K562 (cell line): Measurements from ENCODE around the gene CHST14. TPM values are rescaled to one million over a fixed set of nuclear protein-coding genes. Genes with fewer than 3 reads are reported as not detected.

Experiments used
- EP300 ChIP-seq: IDR thresholded peaks from 2 replicates; pipeline ENCODE4 v1.6.1; 2012; ENCODE audit warnings: low read length, improper control_type of control experiment
- RB1 ChIP-seq: fragments of 450-650 bp; IDR thresholded peaks from 2 replicates; pipeline ENCODE4 v1.6.1; 2017; ENCODE audit warnings: low read depth, mild to moderate bottlenecking
- RBM15 ChIP-seq: fragments of 200-400 bp; formaldehyde crosslinking; IDR thresholded peaks from 2 replicates; pipeline ENCODE4 v1.6.1; 2018; ENCODE audit warnings: mild to moderate bottlenecking, low read length, moderate library complexity; ENCODE audit not compliant: insufficient read depth
- SIN3B ChIP-seq: fragments of 450-650 bp; IDR thresholded peaks from 2 replicates; pipeline ENCODE4 v1.6.1; 2017; ENCODE audit warnings: low read depth, mild to moderate bottlenecking, moderate library complexity
- TAF7 ChIP-seq: fragments of 450-650 bp; IDR thresholded peaks from 2 replicates; pipeline ENCODE4 v1.6.1; 2016; ENCODE audit warnings: missing genetic modification characterization, missing compliant biosample characterization
- ZFP30 ChIP-seq: fragments of 250-450 bp; sonication (Bioruptor Pico); IDR thresholded peaks from 2 replicates; pipeline ENCODE4 v1.8.0; 2022; ENCODE audit warnings: moderate library complexity, mild to moderate bottlenecking, inconsistent platforms, borderline replicate concordance
- ZFX ChIP-seq: sonication (generic); formaldehyde crosslinking; IDR thresholded peaks from 2 replicates; pipeline ENCODE4 v1.8.0; 2022; ENCODE audit warnings: mild to moderate bottlenecking, missing genetic modification reagents, moderate library complexity
- ZNF589 ChIP-seq: fragments of 200-800 bp; sonication (Bioruptor generic); IDR thresholded peaks from 2 replicates; pipeline ENCODE4 v1.6.1; 2016; ENCODE audit warnings: low read depth, missing genetic modification characterization, missing compliant biosample characterization
- polyA plus RNA-seq, 8 experiments: library from polyadenylated mRNA; depleted of rRNA in 4 of 8; stranded (reverse) in 5 of 8; unstranded in 3 of 8; fragments of >200 nt; fragmentation: Nextera tagmentation in 2 of 8; fragmentation: Illumina TruSeq in 1 of 8; extraction: Ambion mirVana in 2 of 8; extraction: Trizol in 1 of 8; gene quantifications; 2 replicates each; pipeline versions ENCODE4 v1.2.1 to v1.2.3, GENCODE V29; 2011 to 2014; ENCODE audit warnings: inconsistent platforms in 1 of 8, missing spikeins in 1 of 8
- total RNA-seq, 7 experiments: library from RNA; depleted of rRNA in 6 of 7; stranded (reverse); fragments of >200 nt in 6 of 7; fragmentation: Illumina TruSeq in 2 of 7; extraction: Trizol in 2 of 7; gene quantifications; 2 replicates each; pipeline versions ENCODE4 v1.2.1 to v1.2.3, GENCODE V29; 2011 to 2021; ENCODE audit warnings: low replicate concordance in 1 of 7
- TF ChIP-seq, protein P1 (sequence below): fragments of 450-650 bp; IDR thresholded peaks from 2 replicates; pipeline ENCODE4 v1.6.1; 2017; ENCODE audit warnings: antibody characterized with exemption, mild to moderate bottlenecking
- TF ChIP-seq, protein P2 (sequence below): sonication (generic); formaldehyde crosslinking; IDR thresholded peaks from 2 replicates; pipeline ENCODE4 v1.4.0; 2020; ENCODE audit warnings: mild to moderate bottlenecking, missing genetic modification reagents
- TF ChIP-seq, protein P3 (sequence below), 2 experiments: IDR thresholded peaks; 2 replicates each; pipeline ENCODE4 v1.6.1; 2011; ENCODE audit warnings: borderline replicate concordance in 1 of 2, control low read depth in 1 of 2, low read depth in 1 of 2, low read length in 1 of 2, mild to moderate bottlenecking in 1 of 2, mixed read lengths in 1 of 2, moderate library complexity in 1 of 2; ENCODE audit not compliant: insufficient read depth in 1 of 2, insufficient read length in 1 of 2, poor library complexity in 1 of 2, severe bottlenecking in 1 of 2; ENCODE audit errors: extremely low read depth in 1 of 2
- TF ChIP-seq, protein P4 (sequence below): fragments of 200-800 bp; sonication (Bioruptor generic); IDR thresholded peaks from 2 replicates; pipeline ENCODE4 v1.6.1; 2017; ENCODE audit warnings: missing genetic modification characterization, missing compliant biosample characterization
- TF ChIP-seq, protein P5 (sequence below): fragments of 250-450 bp; sonication (Bioruptor Pico); IDR thresholded peaks from 2 replicates; pipeline ENCODE4 v1.9.0; 2021; ENCODE audit warnings: mild to moderate bottlenecking, inconsistent platforms

CHST14 gene
- total and polyA plus RNA-seq, 9 of the 15 experiments (the other 6 are each of a cell fraction or from before 2014, with no cell fraction given) = 1.6 to 12.1 (median 4.5) TPM

- TF ChIP-seq RBM15 = no peak
- no peak for TF ChIP-seq EP300
- no peak for TF ChIP-seq TAF7
- TF ChIP-seq, protein P1, sequence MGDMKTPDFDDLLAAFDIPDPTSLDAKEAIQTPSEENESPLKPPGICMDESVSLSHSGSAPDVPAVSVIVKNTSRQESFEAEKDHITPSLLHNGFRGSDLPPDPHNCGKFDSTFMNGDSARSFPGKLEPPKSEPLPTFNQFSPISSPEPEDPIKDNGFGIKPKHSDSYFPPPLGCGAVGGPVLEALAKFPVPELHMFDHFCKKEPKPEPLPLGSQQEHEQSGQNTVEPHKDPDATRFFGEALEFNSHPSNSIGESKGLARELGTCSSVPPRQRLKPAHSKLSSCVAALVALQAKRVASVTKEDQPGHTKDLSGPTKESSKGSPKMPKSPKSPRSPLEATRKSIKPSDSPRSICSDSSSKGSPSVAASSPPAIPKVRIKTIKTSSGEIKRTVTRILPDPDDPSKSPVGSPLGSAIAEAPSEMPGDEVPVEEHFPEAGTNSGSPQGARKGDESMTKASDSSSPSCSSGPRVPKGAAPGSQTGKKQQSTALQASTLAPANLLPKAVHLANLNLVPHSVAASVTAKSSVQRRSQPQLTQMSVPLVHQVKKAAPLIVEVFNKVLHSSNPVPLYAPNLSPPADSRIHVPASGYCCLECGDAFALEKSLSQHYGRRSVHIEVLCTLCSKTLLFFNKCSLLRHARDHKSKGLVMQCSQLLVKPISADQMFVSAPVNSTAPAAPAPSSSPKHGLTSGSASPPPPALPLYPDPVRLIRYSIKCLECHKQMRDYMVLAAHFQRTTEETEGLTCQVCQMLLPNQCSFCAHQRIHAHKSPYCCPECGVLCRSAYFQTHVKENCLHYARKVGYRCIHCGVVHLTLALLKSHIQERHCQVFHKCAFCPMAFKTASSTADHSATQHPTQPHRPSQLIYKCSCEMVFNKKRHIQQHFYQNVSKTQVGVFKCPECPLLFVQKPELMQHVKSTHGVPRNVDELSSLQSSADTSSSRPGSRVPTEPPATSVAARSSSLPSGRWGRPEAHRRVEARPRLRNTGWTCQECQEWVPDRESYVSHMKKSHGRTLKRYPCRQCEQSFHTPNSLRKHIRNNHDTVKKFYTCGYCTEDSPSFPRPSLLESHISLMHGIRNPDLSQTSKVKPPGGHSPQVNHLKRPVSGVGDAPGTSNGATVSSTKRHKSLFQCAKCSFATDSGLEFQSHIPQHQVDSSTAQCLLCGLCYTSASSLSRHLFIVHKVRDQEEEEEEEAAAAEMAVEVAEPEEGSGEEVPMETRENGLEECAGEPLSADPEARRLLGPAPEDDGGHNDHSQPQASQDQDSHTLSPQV = 0 out of 2 replicates have a peak, but pooled peaks have one; percentile 39
- TF ChIP-seq, protein P2, sequence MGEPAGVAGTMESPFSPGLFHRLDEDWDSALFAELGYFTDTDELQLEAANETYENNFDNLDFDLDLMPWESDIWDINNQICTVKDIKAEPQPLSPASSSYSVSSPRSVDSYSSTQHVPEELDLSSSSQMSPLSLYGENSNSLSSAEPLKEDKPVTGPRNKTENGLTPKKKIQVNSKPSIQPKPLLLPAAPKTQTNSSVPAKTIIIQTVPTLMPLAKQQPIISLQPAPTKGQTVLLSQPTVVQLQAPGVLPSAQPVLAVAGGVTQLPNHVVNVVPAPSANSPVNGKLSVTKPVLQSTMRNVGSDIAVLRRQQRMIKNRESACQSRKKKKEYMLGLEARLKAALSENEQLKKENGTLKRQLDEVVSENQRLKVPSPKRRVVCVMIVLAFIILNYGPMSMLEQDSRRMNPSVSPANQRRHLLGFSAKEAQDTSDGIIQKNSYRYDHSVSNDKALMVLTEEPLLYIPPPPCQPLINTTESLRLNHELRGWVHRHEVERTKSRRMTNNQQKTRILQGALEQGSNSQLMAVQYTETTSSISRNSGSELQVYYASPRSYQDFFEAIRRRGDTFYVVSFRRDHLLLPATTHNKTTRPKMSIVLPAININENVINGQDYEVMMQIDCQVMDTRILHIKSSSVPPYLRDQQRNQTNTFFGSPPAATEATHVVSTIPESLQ (CRISPR knock-in tag) = no peak
- TF ChIP-seq ZFP30 (CRISPR knock-in tag) = no peak
- peak; percentile 19; the same call in 1 of the 2 replicates for TF ChIP-seq ZFX (CRISPR knock-in tag)
- TF ChIP-seq, protein P3, sequence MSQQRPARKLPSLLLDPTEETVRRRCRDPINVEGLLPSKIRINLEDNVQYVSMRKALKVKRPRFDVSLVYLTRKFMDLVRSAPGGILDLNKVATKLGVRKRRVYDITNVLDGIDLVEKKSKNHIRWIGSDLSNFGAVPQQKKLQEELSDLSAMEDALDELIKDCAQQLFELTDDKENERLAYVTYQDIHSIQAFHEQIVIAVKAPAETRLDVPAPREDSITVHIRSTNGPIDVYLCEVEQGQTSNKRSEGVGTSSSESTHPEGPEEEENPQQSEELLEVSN (IDR thresholded peaks at IDR 0.05; ENCODE audit: borderline replicate concordance in 1 of 2, extremely low read depth in 1 of 2, insufficient read depth in 1 of 2, insufficient read length in 1 of 2, low read depth in 1 of 2, low read length in 1 of 2, poor library complexity in 1 of 2, severe bottlenecking in 1 of 2) = peak; percentile 38 to 93
- TF ChIP-seq, protein P4, sequence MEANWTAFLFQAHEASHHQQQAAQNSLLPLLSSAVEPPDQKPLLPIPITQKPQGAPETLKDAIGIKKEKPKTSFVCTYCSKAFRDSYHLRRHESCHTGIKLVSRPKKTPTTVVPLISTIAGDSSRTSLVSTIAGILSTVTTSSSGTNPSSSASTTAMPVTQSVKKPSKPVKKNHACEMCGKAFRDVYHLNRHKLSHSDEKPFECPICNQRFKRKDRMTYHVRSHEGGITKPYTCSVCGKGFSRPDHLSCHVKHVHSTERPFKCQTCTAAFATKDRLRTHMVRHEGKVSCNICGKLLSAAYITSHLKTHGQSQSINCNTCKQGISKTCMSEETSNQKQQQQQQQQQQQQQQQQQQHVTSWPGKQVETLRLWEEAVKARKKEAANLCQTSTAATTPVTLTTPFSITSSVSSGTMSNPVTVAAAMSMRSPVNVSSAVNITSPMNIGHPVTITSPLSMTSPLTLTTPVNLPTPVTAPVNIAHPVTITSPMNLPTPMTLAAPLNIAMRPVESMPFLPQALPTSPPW (CRISPR knock-in tag) = peak; percentile 99
- no peak for TF ChIP-seq ZNF589 (CRISPR knock-in tag)
- no peak for TF ChIP-seq RB1
- 0 out of 2 replicates have a peak, but pooled peaks have one; percentile 34 for TF ChIP-seq SIN3B
- TF ChIP-seq, protein P5, sequence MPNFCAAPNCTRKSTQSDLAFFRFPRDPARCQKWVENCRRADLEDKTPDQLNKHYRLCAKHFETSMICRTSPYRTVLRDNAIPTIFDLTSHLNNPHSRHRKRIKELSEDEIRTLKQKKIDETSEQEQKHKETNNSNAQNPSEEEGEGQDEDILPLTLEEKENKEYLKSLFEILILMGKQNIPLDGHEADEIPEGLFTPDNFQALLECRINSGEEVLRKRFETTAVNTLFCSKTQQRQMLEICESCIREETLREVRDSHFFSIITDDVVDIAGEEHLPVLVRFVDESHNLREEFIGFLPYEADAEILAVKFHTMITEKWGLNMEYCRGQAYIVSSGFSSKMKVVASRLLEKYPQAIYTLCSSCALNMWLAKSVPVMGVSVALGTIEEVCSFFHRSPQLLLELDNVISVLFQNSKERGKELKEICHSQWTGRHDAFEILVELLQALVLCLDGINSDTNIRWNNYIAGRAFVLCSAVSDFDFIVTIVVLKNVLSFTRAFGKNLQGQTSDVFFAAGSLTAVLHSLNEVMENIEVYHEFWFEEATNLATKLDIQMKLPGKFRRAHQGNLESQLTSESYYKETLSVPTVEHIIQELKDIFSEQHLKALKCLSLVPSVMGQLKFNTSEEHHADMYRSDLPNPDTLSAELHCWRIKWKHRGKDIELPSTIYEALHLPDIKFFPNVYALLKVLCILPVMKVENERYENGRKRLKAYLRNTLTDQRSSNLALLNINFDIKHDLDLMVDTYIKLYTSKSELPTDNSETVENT (CRISPR knock-in tag) = peak; percentile 59; the same call in 1 of the 2 replicates
Measured at GRCh38 chr15:40440743-40441564, 29.8 kb upstream of the CHST14 start, which contains the start of gene BAHD1 (continued).
